Right renal pelvis (tissue), 4 donors: Measurements from ENCODE around the gene NUP37. TPM values are rescaled to one million over a fixed set of nuclear protein-coding genes. Genes with fewer than 3 reads are reported as not detected.
"Not testable (repeated sequence)": the region's sequence is repeated elsewhere in the genome, so short reads cannot be mapped to it uniquely, and the experiment has no call there.

Experiments
- DNase-seq, 4 donors: peaks; one replicate each; pipeline ENCODE4 v3.0.0-alpha.2; 2013; ENCODE audit warnings: low read depth in 4 of 4, low spot score in 3 of 4, missing footprints in 1 of 4
- polyA plus RNA-seq, 4 donors: library from polyadenylated mRNA; unstranded; fragments of 120-200 nt; gene quantifications; one replicate each; pipeline ENCODE4 v1.2.1, GENCODE V29; 2013; ENCODE audit not compliant: insufficient read length in 4 of 4

The NUP37 gene
- polyA plus RNA-seq, 4 donors = 30.5 to 37.1 (median 35.6) TPM

DNA sequence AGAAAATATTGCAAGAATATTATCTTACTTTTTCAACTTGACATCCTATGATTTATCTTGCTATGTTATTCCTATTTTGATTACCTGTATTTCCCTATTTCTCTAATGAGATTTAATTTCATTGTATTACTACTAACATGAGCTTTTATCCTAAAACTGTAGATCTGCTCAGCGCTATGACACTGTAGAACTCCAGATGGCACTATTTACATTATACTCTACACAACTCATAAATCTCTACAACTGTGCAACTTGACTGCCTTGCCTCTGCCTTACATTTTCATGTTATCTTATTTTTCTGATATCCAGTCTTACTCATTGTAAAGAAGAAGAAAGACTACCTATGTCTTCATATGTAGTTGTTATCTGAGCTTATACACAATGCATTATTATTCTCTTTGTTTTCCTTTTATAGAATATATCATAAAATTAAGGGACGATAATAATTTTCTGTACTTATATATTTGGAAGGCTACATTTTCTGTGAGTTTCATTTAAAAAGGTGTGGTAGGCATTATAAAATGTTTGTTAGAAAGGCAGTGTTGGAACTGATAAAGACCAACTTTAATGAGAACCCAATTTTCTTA is 24.1 kb downstream of the NUP37 start:
- peak in 1 of 4 donors; percentile 4 for DNase-seq

GRCh38 chr12:102093319-102093718 is 26.6 kb downstream of the NUP37 start:
- DNase-seq = no peak

GRCh38 chr12:102089228-102089835 is 30.6 kb downstream of the NUP37 start:
- DNase-seq = not testable (repeated sequence)

GRCh38 chr12:102080842-102081241 is 39.1 kb downstream of the NUP37 start:
- no peak for DNase-seq

- DNase-seq = not testable (repeated sequence)
Observed at GRCh38 chr12:102072092-102072491, 47.8 kb downstream of the NUP37 start.

DNA sequence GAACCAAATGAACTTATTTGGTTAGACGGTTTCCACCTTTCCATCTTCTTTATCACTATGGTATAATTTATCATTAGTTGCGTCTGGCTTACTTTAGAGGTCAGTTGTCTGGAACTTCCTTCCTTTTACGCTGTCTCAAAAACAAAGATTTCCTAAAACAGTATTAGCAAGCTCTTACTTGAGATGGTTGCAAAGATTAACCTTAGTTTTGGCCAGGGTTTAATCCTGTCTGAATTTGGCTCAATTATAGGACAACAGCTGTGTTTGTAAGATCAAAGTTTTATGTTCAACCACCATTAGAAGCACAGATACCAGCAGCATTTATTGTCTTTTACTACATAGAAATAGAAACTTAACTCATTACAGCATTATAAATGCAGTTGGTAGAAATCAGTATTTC is 50.2 kb downstream of the NUP37 start:
- DNase-seq = no peak

GRCh38 chr12:102067574-102068258 is 52.2 kb downstream of the NUP37 start:
- no peak for DNase-seq

GRCh38 chr12:102064476-102064875 is 55.4 kb downstream of the NUP37 start:
- DNase-seq = no peak

DNA sequence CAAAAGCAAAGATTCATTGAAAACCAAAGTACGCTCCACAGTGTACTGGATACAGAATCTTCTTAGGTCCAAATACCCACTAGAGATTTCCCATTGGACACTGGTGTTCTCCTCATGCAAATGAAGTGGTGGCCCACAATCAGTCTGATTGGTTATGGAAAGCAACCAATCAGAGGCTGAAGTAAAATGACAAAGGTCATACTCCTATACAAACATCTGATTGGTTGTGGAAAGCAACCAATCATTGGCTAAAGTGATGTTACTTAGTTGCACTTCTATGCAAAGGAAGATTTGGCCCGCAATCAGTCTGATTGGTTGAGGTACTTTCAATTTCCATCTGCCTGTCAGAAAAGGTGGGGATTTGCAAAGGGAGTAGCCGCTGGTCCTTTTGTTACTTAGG is 56.8 kb downstream of the NUP37 start:
- DNase-seq = no peak

DNA sequence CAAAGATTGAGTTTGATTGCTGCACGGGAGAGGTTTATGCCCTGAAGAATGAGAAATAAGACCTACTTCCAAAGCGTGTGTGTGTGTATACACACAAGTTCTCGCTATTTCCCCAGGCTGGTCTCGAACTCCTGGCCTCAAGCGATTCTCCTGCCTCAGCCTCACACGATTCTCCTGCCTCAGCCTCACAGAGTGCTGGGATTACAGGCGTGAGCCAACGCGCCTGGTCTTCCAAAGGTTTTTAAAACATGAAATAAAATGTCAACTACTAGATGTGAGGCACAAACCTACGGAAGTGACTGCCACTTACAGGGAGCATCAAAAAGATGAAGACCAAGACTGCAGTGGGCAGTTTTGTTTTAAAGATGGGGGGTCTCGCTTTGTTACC is 57.5 kb downstream of the NUP37 start:
- DNase-seq = no peak

DNA sequence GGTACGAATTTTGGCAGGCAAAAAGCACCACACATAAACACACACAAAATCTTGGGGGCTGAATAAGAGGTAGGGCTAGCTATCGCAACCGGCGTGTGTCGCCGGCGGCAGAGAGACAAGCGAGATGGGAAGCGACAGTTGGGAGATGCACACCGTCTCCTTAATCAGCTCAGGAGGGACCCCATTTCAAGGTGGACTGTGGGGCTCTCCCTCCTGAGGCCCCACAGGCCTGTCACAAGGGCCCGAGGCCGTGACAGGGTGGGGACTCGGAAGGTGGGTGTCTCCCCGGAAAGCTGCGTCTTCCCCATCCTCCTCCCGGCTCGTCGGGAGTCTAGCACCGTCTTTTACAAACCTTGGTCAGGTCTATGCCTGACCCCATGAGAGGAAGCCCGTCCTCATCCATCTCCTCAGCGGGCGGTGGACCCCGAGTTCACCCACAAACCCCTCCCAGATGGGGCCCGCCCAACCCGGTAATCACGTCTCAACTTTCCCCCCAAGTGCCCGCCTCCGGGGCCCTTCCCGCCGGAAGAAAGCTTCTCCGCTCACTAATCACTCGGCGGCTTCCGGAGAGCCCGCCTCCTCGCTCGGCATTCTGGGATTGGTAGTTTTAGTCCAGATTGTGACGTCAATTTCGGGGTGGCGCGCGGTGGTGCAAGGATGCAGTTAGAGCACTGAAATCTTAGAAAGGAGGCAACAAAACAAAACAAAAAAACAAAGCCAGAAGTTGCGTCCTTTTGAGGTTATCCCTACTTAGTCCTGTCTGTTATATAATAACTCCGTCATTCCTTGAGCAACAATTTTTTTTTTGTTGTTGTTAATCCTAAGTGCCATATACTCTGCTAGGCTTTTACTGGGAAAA is 58.1 kb downstream of the NUP37 start, which contains the start of gene WASHC3:
Gene WASHC3, minus strand, starts transcription at position 432 of the 859 bp plus-strand sequence. Its CDS starts 29 bp downstream, at position 403.
- DNase-seq = peak; percentile 82 to 94 (median 93)

DNA sequence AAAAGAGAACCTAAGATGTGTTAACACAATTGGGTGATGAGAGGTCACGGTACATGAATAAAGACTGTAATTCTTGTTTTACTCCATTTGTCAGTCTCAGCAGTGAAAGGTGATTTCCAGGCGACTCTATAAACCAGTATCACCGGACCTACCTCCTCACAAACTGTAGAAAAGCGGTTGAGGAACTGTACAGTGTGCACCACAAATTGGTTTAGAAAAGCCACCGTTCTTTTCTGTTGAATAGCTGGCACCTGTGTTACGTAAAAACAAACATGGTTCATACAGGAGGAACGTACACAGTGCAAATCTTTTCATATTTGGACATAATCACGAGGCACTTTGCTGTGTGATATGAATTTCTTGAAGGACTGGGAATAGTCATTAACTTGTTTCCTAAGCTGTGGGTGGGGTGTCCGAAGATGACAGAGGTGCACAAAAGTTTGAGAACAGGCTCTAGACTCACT is 58.8 kb downstream of the NUP37 start:
- DNase-seq = peak in 2 of 4 donors; percentile 5 to 7

GRCh38 chr12:102059343-102059742 is 60.6 kb downstream of the NUP37 start:
- DNase-seq = no peak

- DNase-seq = no peak
Observed at GRCh38 chr12:102054345-102054744, 65.6 kb downstream of the NUP37 start.

DNA sequence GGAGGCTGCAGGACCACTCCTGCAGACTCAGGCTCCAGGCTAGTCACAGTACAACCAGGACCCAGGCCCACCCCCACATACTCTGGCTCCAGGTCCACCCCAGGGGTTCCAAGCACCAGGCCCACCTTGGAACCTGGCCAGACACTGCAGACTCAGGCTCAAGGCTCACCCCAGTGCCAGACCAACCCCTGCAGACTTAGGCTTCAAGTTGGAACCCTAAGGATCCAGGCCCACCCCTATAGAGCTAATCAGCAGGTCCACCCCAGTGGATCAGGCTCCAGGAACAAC is 66.9 kb downstream of the NUP37 start:
- no peak for DNase-seq

DNA sequence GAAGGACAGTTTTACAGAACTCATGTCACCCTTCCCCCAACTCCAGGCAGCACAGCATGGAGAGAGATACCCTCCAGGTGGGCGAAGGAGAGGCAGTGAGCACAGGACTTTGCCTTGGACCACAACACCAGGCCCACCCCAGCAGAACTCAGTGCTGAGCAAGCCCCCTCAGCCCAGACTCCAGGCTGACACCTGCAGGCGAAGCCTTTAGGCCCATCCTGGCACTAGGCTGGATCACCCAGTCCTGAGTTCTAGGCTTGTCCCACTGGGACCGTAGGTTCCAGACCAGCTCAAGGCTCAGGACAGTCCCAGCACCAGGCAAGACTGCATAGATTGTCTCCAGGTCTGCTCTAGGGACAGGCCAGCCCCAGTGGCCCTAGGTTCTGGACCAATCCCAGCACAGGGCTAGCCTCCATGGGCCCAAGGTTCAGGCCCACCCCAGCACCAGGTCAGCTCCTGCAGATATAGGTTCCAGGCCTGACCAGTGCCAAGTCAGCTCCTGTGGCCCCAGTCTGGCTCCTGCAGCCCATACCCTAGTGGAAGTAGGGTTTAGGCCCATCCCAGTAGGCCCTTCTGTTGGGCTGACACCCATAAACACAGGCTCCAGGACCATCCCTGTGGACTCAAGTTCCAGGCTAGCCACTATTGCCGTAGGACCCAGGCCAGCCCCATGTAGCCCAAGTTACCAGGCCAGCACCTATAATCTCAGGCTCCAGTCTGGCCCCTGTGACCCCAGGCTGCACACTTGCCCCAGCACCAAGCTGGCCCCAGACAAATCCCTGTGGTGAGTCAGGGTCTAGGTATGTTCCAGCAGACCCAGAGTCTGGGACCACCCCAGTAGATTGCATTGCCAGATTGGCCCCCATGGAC is 67.5 kb downstream of the NUP37 start:
- DNase-seq = no peak

GRCh38 chr12:102051431-102051965 is 68.4 kb downstream of the NUP37 start:
- no peak for DNase-seq

GRCh38 chr12:102050660-102051430 is 69.1 kb downstream of the NUP37 start:
- DNase-seq = no peak

DNA sequence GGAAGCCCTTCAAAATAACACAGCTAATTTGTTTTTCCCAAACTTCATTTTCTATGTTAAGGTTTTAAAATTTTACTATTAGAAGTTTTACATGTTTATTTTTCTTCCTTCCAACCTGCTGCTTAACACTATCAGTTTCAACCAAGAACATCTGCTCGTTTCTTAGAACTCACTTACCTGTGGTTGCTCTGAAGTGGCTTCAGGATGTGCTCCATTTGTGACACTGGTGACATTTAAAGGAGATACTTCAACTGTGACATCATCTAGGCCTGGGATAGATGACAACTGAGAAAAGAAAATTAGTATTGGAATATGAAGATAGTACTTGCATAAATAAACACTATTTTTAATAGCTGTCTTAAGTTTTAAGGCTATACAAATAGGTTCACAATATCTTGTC is 76.0 kb downstream of the NUP37 start:
- DNase-seq = no peak
